NT2/D1 (cell line): ENCODE data around the gene BNC2.

Experiments used
- DNase-seq: peaks from one replicate; pipeline ENCODE4 v3.0.0-alpha.2; 2011; ENCODE audit warnings: low read depth, low spot score
- H3K27me3 ChIP-seq: 2 replicates; pipeline ENCODE4 v1.6.0; 2011; ENCODE audit warnings: mild to moderate bottlenecking; ENCODE audit not compliant: insufficient read length, insufficient read depth
- H3K36me3 ChIP-seq: 2 replicates; pipeline ENCODE4 v1.6.1; 2011; ENCODE audit warnings: mild to moderate bottlenecking, low read length, mixed read lengths; ENCODE audit not compliant: insufficient read depth, insufficient read length
- H3K4me1 ChIP-seq: 2 replicates; pipeline ENCODE4 v1.5.1; 2011; ENCODE audit not compliant: insufficient read depth, insufficient read length
- H3K4me3 ChIP-seq: 2 replicates; pipeline ENCODE4 v1.5.1; 2011; ENCODE audit warnings: low read depth; ENCODE audit not compliant: insufficient read length
- H3K9ac ChIP-seq: 2 replicates; pipeline ENCODE4 v1.6.0; 2011; ENCODE audit warnings: low read depth; ENCODE audit not compliant: insufficient read length
- H3K9me3 ChIP-seq: 2 replicates; pipeline ENCODE4 v1.5.1; 2011; ENCODE audit warnings: mild to moderate bottlenecking, low read length; ENCODE audit not compliant: insufficient read depth
- SUZ12 ChIP-seq: IDR thresholded peaks from 2 replicates; pipeline ENCODE4 v1.6.1; 2011; ENCODE audit not compliant: insufficient read length, insufficient read depth; ENCODE audit errors: extremely low read depth
- YY1 ChIP-seq: IDR thresholded peaks from 2 replicates; pipeline ENCODE4 v1.6.1; 2011; ENCODE audit not compliant: insufficient read length, insufficient read depth
- ZNF274 ChIP-seq: IDR thresholded peaks from 2 replicates; pipeline ENCODE4 v1.6.1; 2011; ENCODE audit warnings: mild to moderate bottlenecking, low read depth, low read length

The BNC2 gene

GRCh38 chr9:16417749-16418148, 452.7 kb downstream of the BNC2 start:
- Histone ChIP-seq H3K9me3 (peaks cover 17% of the 10 kb centered on the region; the same call in 1 of the 2 replicates), H3K36me3 (peaks cover 6% of the 10 kb centered on the region), H3K9ac (no peak overlapping the region), H3K27me3 (no peaks in the 10 kb centered on the region), H3K4me1 (no peaks in the 10 kb centered on the region), H3K4me3 (no peak overlapping the region)
- DNase-seq: no peak
- no peak for TF ChIP-seq YY1
- no peak for TF ChIP-seq ZNF274
- TF ChIP-seq SUZ12: no peak

- no peaks in the 10 kb centered on the region for H3K27me3 ChIP-seq
- no peaks in the 10 kb centered on the region for H3K4me1 ChIP-seq
- DNase-seq: no peak
- no peak overlapping the region for H3K9ac ChIP-seq
- TF ChIP-seq SUZ12: no peak
- TF ChIP-seq ZNF274: no peak
- no peak for TF ChIP-seq YY1
- peaks cover 17% of the 10 kb centered on the region; the same call in 1 of the 2 replicates for H3K9me3 ChIP-seq
- peaks cover 6% of the 10 kb centered on the region for H3K36me3 ChIP-seq
- H3K4me3 ChIP-seq: no peak overlapping the region
Observed at GRCh38 chr9:16417161-16417560, 453.3 kb downstream of the BNC2 start.

GRCh38 chr9:16414451-16414850, 456.0 kb downstream of the BNC2 start:
- H3K27me3 ChIP-seq: no peaks in the 10 kb centered on the region
- H3K4me1 ChIP-seq: no peaks in the 10 kb centered on the region
- DNase-seq: no peak
- TF ChIP-seq SUZ12 (no peak), YY1 (no peak), ZNF274 (no peak)
- H3K4me3 ChIP-seq: no peak overlapping the region
- no peak overlapping the region for H3K9ac ChIP-seq
- peaks cover 17% of the 10 kb centered on the region; the same call in 1 of the 2 replicates for H3K9me3 ChIP-seq
- peaks cover 6% of the 10 kb centered on the region for H3K36me3 ChIP-seq

DNA sequence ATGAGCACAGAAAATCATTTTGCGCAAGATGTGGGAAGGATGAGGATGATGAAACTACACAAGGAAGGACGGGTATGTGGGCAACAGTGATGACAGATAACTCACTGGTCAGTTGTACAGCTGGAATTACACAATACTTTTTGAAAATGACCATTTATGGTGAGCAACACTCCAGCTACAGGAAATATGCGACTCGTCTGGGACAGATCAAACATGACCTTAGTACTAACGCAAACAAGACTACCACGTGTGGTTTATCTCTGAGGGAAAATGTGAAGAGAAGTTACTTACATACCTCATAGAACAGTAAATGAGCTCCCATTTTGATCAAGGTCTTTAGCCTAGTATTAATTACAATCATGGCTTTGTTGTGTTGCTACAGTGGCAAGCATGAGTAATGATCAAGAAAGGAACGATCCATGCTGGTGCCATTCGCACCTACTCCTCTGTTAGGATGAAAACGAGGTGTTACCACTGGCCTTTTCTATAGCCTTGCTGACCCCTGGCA, 456.9 kb downstream of the BNC2 start:
- Histone ChIP-seq H3K27me3 (no peaks in the 10 kb centered on the region), H3K4me1 (no peaks in the 10 kb centered on the region), H3K9me3 (0 out of 2 replicates have a peak, but pooled peaks cover 10% of the 10 kb centered on the region), H3K9ac (no peak overlapping the region), H3K4me3 (no peak overlapping the region), H3K36me3 (no peaks in the 10 kb centered on the region)
- TF ChIP-seq ZNF274: no peak
- TF ChIP-seq SUZ12: no peak
- TF ChIP-seq YY1: no peak
- DNase-seq: no peak

DNA sequence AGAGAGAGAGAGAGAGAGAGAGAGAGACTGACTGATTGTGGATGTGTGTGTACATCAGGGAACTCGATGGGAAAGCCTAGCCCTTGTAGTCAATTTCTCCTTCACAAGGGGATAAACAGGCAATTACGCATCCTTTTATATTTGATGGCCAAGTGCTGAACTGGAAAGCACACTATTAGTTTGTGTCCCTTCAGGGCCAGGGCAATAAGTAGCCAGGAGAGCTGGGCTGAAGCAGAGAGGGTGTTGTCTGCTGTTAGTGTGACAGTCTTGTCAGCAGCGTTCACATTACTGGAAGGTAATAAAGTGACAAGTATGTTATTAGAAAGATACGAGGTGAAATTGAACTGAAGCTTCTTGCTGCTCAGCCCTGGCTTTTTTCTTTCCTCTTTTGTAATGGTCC, 457.7 kb downstream of the BNC2 start:
- DNase-seq: no peak
- no peaks in the 10 kb centered on the region for H3K27me3 ChIP-seq
- H3K36me3 ChIP-seq: no peaks in the 10 kb centered on the region
- 0 out of 2 replicates have a peak, but pooled peaks cover 4% of the 10 kb centered on the region for H3K9me3 ChIP-seq
- H3K4me3 ChIP-seq: no peak overlapping the region
- H3K9ac ChIP-seq: no peak overlapping the region
- H3K4me1 ChIP-seq: no peaks in the 10 kb centered on the region
- TF ChIP-seq YY1 (no peak), SUZ12 (no peak), ZNF274 (no peak)

GRCh38 chr9:16411311-16411710, 459.2 kb downstream of the BNC2 start:
- Histone ChIP-seq H3K4me1 (no peaks in the 10 kb centered on the region), H3K9ac (no peak overlapping the region), H3K27me3 (no peaks in the 10 kb centered on the region), H3K4me3 (no peak overlapping the region), H3K9me3 (no peaks in the 10 kb centered on the region), H3K36me3 (no peaks in the 10 kb centered on the region)
- no peak for DNase-seq
- TF ChIP-seq YY1: no peak
- TF ChIP-seq SUZ12: no peak
- TF ChIP-seq ZNF274: no peak

DNA sequence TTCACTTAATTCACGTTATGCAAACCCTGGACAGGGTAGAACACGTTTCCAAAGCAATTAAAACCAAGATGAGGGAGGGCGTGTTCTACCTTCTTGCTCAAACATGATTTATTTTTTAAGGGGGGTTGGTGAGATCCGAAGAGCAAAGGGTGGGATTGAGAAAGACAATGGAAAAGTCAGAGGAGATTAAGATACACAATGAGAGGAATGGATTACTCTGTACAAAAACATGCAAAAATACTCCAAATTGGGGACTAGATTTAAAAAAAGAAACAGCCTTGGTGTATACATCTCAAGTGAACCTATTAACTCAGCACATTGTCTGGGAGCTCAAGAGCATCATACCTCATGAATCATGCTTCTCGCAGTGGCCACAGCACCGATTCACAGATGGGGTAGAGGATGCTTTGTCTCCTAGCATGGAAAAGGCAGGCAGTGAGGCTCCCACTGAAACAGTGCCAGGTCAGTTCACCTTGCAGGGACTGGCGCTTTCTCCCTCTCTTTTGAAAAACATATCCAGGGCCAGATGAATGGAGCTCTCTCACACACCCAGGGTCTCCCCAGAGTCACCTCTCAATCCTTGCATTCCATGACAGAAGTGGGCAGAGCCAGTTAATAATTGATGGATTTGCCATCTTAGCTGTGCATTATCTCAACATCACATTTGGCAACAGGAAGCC, 459.7 kb downstream of the BNC2 start:
- TF ChIP-seq YY1 (no peak), ZNF274 (no peak), SUZ12 (no peak)
- H3K9me3 ChIP-seq: no peaks in the 10 kb centered on the region

More for the DNA sequence above, 459.7 kb downstream of the BNC2 start:
- Histone ChIP-seq H3K36me3 (no peaks in the 10 kb centered on the region), H3K27me3 (no peaks in the 10 kb centered on the region), H3K4me3 (no peak overlapping the region), H3K4me1 (no peaks in the 10 kb centered on the region), H3K9ac (no peak overlapping the region)
- DNase-seq: no peak
